ENCODE measurements around the gene RNASEH1. TPM values are rescaled to one million over a fixed set of nuclear protein-coding genes. Genes with fewer than 3 reads are reported as not detected.
"Not testable (repeated sequence)": the region's sequence is repeated elsewhere in the genome, so short reads cannot be mapped to it uniquely, and the experiment has no call there.

RNASEH1 gene
- total RNA-seq, 3 donors from 2014 or later = 14.4 to 24.2 (median 19.5) TPM

DNA sequence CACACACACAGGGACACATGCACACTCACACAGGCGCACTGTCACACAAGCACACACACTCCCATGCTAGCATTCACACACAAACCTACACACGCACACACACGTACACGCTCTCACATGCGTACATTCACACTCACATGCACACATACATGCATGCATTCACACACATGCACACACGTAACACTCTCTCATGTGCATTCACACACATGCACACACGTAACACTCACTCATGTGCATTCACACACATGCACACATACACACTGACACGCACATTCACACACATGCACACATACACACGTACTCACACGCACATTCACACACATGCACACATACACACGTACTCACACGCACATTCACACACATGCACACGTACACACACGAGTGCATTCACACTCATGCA lies 55.1 kb downstream of the RNASEH1 start:
- TF ChIP-seq, protein P1, sequence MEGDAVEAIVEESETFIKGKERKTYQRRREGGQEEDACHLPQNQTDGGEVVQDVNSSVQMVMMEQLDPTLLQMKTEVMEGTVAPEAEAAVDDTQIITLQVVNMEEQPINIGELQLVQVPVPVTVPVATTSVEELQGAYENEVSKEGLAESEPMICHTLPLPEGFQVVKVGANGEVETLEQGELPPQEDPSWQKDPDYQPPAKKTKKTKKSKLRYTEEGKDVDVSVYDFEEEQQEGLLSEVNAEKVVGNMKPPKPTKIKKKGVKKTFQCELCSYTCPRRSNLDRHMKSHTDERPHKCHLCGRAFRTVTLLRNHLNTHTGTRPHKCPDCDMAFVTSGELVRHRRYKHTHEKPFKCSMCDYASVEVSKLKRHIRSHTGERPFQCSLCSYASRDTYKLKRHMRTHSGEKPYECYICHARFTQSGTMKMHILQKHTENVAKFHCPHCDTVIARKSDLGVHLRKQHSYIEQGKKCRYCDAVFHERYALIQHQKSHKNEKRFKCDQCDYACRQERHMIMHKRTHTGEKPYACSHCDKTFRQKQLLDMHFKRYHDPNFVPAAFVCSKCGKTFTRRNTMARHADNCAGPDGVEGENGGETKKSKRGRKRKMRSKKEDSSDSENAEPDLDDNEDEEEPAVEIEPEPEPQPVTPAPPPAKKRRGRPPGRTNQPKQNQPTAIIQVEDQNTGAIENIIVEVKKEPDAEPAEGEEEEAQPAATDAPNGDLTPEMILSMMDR (IDR thresholded peaks at IDR 0.05) = no peak
- no peak for ATAC-seq
- intact Hi-C loops (cut with DNase I, micrococcal nuclease) = no loop called here
- peaks cover 11% of the 10 kb centered on the region for H3K4me1 ChIP-seq (ENCODE audit: low read depth)
- no peaks in the 10 kb centered on the region for H3K9me3 ChIP-seq
- DNase-seq = no peak
- peaks cover 4% of the 10 kb centered on the region for H3K36me3 ChIP-seq (ENCODE audit: low read depth)
- no peak overlapping the region for H3K4me3 ChIP-seq

DNA sequence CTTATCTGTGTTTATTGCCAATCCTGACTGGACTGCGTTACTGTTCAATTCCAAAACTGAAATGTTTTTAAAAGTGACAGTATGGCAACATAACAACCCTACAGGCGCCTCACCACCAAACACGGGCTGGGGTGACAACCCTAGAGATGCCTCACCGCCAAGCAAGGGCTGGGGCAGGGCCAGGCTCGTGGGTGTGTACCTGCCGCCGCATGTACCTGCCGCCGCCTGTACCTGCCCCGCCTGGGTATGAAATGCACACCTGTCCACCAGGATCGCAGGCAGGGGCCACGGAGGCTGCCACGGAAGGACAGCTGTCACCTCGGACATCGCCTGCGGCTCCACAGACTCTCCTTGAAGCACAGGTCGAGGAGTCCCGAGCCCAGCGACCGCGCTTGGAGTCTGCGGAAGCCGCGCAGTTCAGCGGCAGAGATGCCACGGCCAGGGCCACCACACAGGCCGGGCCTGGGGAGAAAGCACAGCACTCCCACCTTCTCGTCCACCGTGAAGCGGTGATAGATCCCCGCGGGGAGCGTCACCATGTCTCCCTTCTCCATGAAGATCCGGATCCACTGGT lies 57.7 kb downstream of the RNASEH1 start:
- Histone ChIP-seq H3K4me3 (no peak overlapping the region), H3K4me1 (ENCODE audit: low read depth) (peaks cover 2% of the 10 kb centered on the region), H3K36me3 (ENCODE audit: low read depth) (peaks cover 4% of the 10 kb centered on the region), H3K9me3 (no peaks in the 10 kb centered on the region)
- TF ChIP-seq, protein P1 (IDR thresholded peaks at IDR 0.05) = no peak
- intact Hi-C loops (cut with DNase I, micrococcal nuclease) = no loop called here
- peak; percentile 17 for ATAC-seq
- DNase-seq = peak in 1 of 3 donors; percentile 44

DNA sequence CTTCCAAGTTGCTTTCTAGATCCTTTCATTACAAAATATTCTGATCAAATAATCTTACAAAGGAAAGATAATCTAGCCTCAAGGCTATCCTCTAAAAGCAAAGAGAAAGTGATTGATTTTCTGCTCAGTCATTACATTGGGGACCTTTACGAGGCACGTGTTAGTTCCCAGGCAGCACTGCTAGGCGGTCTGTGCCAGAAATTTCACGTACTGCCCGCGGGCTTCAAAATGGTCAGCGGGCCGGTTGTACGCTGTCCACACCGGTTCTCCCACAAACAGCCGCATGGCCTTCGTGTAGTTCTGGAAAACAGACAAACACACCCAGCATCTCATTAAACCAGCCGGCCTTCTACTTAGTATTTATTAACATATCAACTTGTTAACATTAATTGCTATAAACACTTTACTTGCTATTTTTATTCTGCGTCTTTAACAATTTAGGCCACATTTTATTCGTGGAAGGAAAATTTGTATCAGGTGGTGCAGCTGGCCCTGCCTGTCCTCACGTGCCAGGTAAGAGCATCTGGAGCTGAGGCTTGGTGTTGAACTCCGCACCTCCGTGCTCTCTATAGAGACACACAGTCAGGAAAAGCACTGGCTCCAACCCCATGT lies 59.2 kb downstream of the RNASEH1 start:
- TF ChIP-seq, protein P1 (IDR thresholded peaks at IDR 0.05) = no peak

DNA sequence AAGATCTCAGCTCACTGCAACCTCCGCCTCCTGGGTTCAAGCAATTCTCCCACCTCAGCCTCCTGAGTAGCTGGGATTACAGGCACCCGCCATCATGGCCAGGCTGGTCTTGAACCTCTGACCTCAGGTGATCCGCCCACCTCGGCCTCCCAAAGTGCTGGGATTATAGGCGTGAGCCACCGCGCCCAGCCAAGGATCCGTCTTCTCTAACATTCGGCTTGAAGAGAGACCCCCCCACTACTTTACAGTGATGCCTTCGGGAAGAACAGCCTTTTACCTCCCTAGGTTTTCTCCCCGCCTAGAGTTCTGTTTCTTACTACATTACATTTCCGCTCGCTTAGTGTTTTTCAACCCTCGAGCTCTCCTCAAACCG lies 61.4 kb downstream of the RNASEH1 start:
- ATAC-seq; DNase-seq; intact Hi-C loops (cut with DNase I, micrococcal nuclease); H3K4me3 ChIP-seq; H3K9me3 ChIP-seq; H3K4me1 ChIP-seq (ENCODE audit: low read depth); H3K36me3 ChIP-seq (ENCODE audit: low read depth): not testable (repeated sequence)

More for the DNA sequence above, 59.2 kb downstream of the RNASEH1 start:
- no peaks in the 10 kb centered on the region for H3K9me3 ChIP-seq
- no peaks in the 10 kb centered on the region for H3K4me1 ChIP-seq (ENCODE audit: low read depth)
- intact Hi-C loops (cut with DNase I, micrococcal nuclease) = no loop called here
- DNase-seq (no peak), ATAC-seq (no peak)
- peaks cover 4% of the 10 kb centered on the region for H3K36me3 ChIP-seq (ENCODE audit: low read depth)
- no peak overlapping the region for H3K4me3 ChIP-seq

Other genes with a start within 250 kb of the RNASEH1 start
- 10 to 100 TPM; 15.9 to 27.1 (median 25.0) TPM for gene EIPR1, start 180.5 kb downstream of the RNASEH1 start, total RNA-seq
- 100 to 1,000 TPM in 1 of 3 donors, 10 to 100 TPM in 2; 76.9 to 102 (median 97.8) TPM for gene TRAPPC12, start 178.6 kb downstream of the RNASEH1 start, total RNA-seq
- gene ADI1, start 38.8 kb downstream of the RNASEH1 start, total RNA-seq = 10 to 100 TPM; 59.3 to 91.5 (median 70.4) TPM
- 1,000 to 10,000 TPM in 1 of 3 donors, 100 to 1,000 TPM in 2; 871 to 1,011 (median 925) TPM for gene RPS7, start 16.9 kb upstream of the RNASEH1 start, total RNA-seq
- 1 to 10 TPM in 2 of 3 donors, under 1 TPM in 1; 0.35 to 2.2 (median 1.6) TPM for gene COLEC11, start 36.8 kb upstream of the RNASEH1 start, total RNA-seq
- not detected for gene ALLC, start 99.9 kb upstream of the RNASEH1 start, total RNA-seq
- gene DCDC2C, start 145.2 kb upstream of the RNASEH1 start, total RNA-seq = under 1 TPM in 1 of 3 donors, not detected in 2; 0.35 TPM